Hematopoietic multipotent progenitor cell (in vitro differentiated cells): ENCODE data around the gene SPAG9. TPM values are rescaled to one million over a fixed set of nuclear protein-coding genes. Genes with fewer than 3 reads are reported as not detected.
A peak's percentile ranks its signal among the peaks of the same experiment; 100 is the strongest.
"Not testable (repeated sequence)": the region's sequence is repeated elsewhere in the genome, so short reads cannot be mapped to it uniquely, and the experiment has no call there.

Source experiments
- DNase-seq, 3 donors: peaks; one replicate each; pipeline ENCODE4 v3.0.0-alpha.2; 2011 to 2015; ENCODE audit warnings: low read depth in 2 of 3, low spot score in 2 of 3
- total RNA-seq: library from RNA; depleted of rRNA; stranded (reverse); fragments of >200 nt; gene quantifications from one replicate; pipeline ENCODE4 v1.2.3, GENCODE V29; 2012

Gene SPAG9
- total RNA-seq, 1 donor, result 52.0 TPM

- DNase-seq, result no peak
These were observed 23.8 kb upstream of the SPAG9 start for GRCh38 chr17:51144266-51145022.

GRCh38 chr17:51142597-51142996 lies 21.9 kb upstream of the SPAG9 start:
- no peak for DNase-seq

- DNase-seq, result no peak
These were observed 15.3 kb upstream of the SPAG9 start for GRCh38 chr17:51135956-51136355.

GRCh38 chr17:51133365-51133764 lies 12.7 kb upstream of the SPAG9 start:
- no peak for DNase-seq

GRCh38 chr17:51132964-51133319 lies 12.3 kb upstream of the SPAG9 start:
- DNase-seq, result no peak

- peak in 1 of 3 donors; percentile 37 for DNase-seq
These were observed 7.4 kb upstream of the SPAG9 start for GRCh38 chr17:51128076-51128475.

GRCh38 chr17:51124640-51125503 lies 4.2 kb upstream of the SPAG9 start:
- DNase-seq, result no peak

GRCh38 chr17:51122473-51123115 lies 1.9 kb upstream of the SPAG9 start:
- DNase-seq, result not testable (repeated sequence)

GRCh38 chr17:51121620-51122472 lies 1.2 kb upstream of the SPAG9 start:
- DNase-seq, result peak; percentile 32 to 93 (median 86)

- DNase-seq, result peak in 1 of 3 donors; percentile 42
These were observed 320 bp downstream of the SPAG9 start for GRCh38 chr17:51120357-51120738.

- peak in 2 of 3 donors; percentile 55 to 58 for DNase-seq
These were observed 982 bp downstream of the SPAG9 start for GRCh38 chr17:51119415-51120356.

- peak in 2 of 3 donors; percentile 23 to 55 for DNase-seq
These were observed 2.1 kb downstream of the SPAG9 start for GRCh38 chr17:51118330-51119195.

GRCh38 chr17:51115179-51115578 lies 5.5 kb downstream of the SPAG9 start:
- no peak for DNase-seq

- peak in 2 of 3 donors; percentile 37 to 45 for DNase-seq
These were observed 8.1 kb downstream of the SPAG9 start for GRCh38 chr17:51112303-51113222.

GRCh38 chr17:51107778-51108177 lies 12.9 kb downstream of the SPAG9 start:
- no peak for DNase-seq

GRCh38 chr17:51103451-51103850 lies 17.2 kb downstream of the SPAG9 start:
- DNase-seq, result no peak

- DNase-seq, result no peak
These were observed 17.6 kb downstream of the SPAG9 start for GRCh38 chr17:51103050-51103449.
